ENCODE data around the gene DFFB. TPM values are rescaled to one million over a fixed set of nuclear protein-coding genes. Genes with fewer than 3 reads are reported as not detected.

The DFFB gene
- total and polyA plus RNA-seq, 2 of the 4 experiments (the other 2 are of a cell fraction) = 6.5 to 7.3 TPM

- TF ChIP-seq CHD1 (IDR thresholded peaks at IDR 0.05; ENCODE audit: low read depth, low read length) = no peak
- TF ChIP-seq RFX5 (IDR thresholded peaks at IDR 0.05; ENCODE audit: low read depth, low read length) = no peak
- TF ChIP-seq POLR2A (IDR thresholded peaks at IDR 0.05; ENCODE audit: low read depth, low read length) = no peak
Observed at GRCh38 chr1:3858231-3858981, 1.1 kb downstream of the DFFB start (continued).

GRCh38 chr1:3863231-3863935 lies 6.1 kb downstream of the DFFB start:
- Histone ChIP-seq H3K27ac (ENCODE audit: insufficient read depth, low read length) (no peak overlapping the region), H3K4me1 (ENCODE audit: control insufficient read depth, insufficient read depth, low read length) (peaks cover 3% of the 10 kb centered on the region; the same call in 1 of the 2 replicates), H2BK120ac (ENCODE audit: low read depth, low read length) (no peak overlapping the region), H3K9ac (ENCODE audit: low read depth, low read length) (no peak overlapping the region), H3K23ac (ENCODE audit: low read depth, low read length) (no peak overlapping the region), H3K56ac (ENCODE audit: extremely low read depth, insufficient read depth, low read length) (no peak overlapping the region), H2AK9ac (replicated peaks; ENCODE audit: low read depth, low read length, poor library complexity) (no peak overlapping the region), H3K4me2 (ENCODE audit: low read depth, low read length) (no peak overlapping the region), H2AK5ac (ENCODE audit: low read depth, low read length) (no peak overlapping the region), H3K36me3 (ENCODE audit: control insufficient read depth, insufficient read depth, low read length) (peaks cover 9% of the 10 kb centered on the region), H4K20me1 (ENCODE audit: insufficient read depth, low read length) (no peaks in the 10 kb centered on the region; the same call in none of the 2 replicates), H3K27me3 (ENCODE audit: control insufficient read depth, insufficient read depth, low read length) (no peaks in the 10 kb centered on the region), H2BK15ac (ENCODE audit: low read depth, low read length) (no peak overlapping the region), H3K9me1 (ENCODE audit: insufficient read depth, low read length) (peaks cover 5% of the 10 kb centered on the region), H3K4me3 (ENCODE audit: insufficient read depth, low read depth, low read length) (no peak overlapping the region), H3K14ac (replicated peaks; ENCODE audit: low read depth, low read length) (no peak overlapping the region), H2BK20ac (ENCODE audit: low read depth, low read length) (no peak overlapping the region), H4K91ac (ENCODE audit: insufficient read depth, low read depth, low read length) (no peak overlapping the region), H2AFZ (replicated peaks; ENCODE audit: low read length, poor library complexity) (no peak overlapping the region), H4K8ac (ENCODE audit: low read depth in 2 of 2, low read length in 2 of 2) (no peak overlapping the region), H3K4ac (ENCODE audit: low read depth, low read length) (no peak overlapping the region), H2BK5ac (ENCODE audit: low read depth, low read length, poor library complexity, severe bottlenecking) (no peak overlapping the region), H3K9me3 (ENCODE audit: control insufficient read depth, insufficient read depth, low read length) (no peaks in the 10 kb centered on the region), H3K18ac (ENCODE audit: low read depth, low read length) (no peak overlapping the region), H3K79me1 (ENCODE audit: low read depth in 1 of 2, low read length in 2 of 2) (peaks cover 7 to 11% of the 10 kb centered on the region in 2 experiments), H4K5ac (ENCODE audit: low read depth, low read length) (no peak overlapping the region)
- CTCF ChIA-PET = no interaction called here
- ATAC-seq (ENCODE audit: low read depth) (no peak), DNase-seq (no peak)
- TF ChIP-seq RFX5 (IDR thresholded peaks at IDR 0.05; ENCODE audit: low read depth, low read length) (no peak), RAD21 (IDR thresholded peaks at IDR 0.05; ENCODE audit: low read length) (no peak), CTCF (conservative IDR thresholded peaks at IDR 0.05; ENCODE audit: low read depth, low read length) (no peak), MAFK (IDR thresholded peaks at IDR 0.05; ENCODE audit: low read depth, low read length) (no peak), MAZ (IDR thresholded peaks at IDR 0.05; ENCODE audit: borderline replicate concordance, low read depth, low read length) (no peak), CHD1 (IDR thresholded peaks at IDR 0.05; ENCODE audit: low read depth, low read length) (no peak), BHLHE40 (IDR thresholded peaks at IDR 0.05; ENCODE audit: low read depth, low read length) (no peak), RCOR1 (IDR thresholded peaks at IDR 0.05; ENCODE audit: insufficient replicate concordance, low read length) (no peak), POLR2A (IDR thresholded peaks at IDR 0.05; ENCODE audit: low read depth, low read length) (no peak), SMC3 (IDR thresholded peaks at IDR 0.05; ENCODE audit: low read depth, low read length) (no peak), NFE2L2 (IDR thresholded peaks at IDR 0.05; ENCODE audit: low read depth, low read length) (no peak)
- TF ChIP-seq, protein P1, sequence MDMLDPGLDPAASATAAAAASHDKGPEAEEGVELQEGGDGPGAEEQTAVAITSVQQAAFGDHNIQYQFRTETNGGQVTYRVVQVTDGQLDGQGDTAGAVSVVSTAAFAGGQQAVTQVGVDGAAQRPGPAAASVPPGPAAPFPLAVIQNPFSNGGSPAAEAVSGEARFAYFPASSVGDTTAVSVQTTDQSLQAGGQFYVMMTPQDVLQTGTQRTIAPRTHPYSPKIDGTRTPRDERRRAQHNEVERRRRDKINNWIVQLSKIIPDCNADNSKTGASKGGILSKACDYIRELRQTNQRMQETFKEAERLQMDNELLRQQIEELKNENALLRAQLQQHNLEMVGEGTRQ (IDR thresholded peaks at IDR 0.05; ENCODE audit: low read depth, low read length) = no peak
- no CpG with 5 or more reads among the region's 12 CpGs for WGBS, 2 experiments (ENCODE audit: extremely low coverage in 2 of 2, insufficient read length in 1 of 2)
- BruUV-seq (replicated peaks) = no TSS peak
- POLR2A ChIA-PET (ENCODE audit: unreplicated experiment) = no interaction called here
- intact Hi-C loops (cut with micrococcal nuclease) = no loop called here
- in situ Hi-C loops (cut with MboI; ENCODE audit: low sequenced_read_pairs) = no loop called here
- dilution Hi-C loops (cut with HindIII; ENCODE audit: low sequenced_read_pairs, unreplicated experiment) = no loop called here
